AG20443 (cell line): ENCODE measurements around the gene CRYZ.
"Not testable (repeated sequence)": the region's sequence is repeated elsewhere in the genome, so short reads cannot be mapped to it uniquely, and the experiment has no call there.

Experiments
- DNase-seq: peaks from one replicate; pipeline ENCODE4 v3.0.0; 2012; ENCODE audit warnings: low spot score, mixed read lengths

CRYZ gene

GRCh38 chr1:74732960-74733603 is at the start of gene CRYZ, which contains the start of gene TYW3:
Gene CRYZ (minus strand): TSS chr1:74733050. CDS start chr1:74724821, 8,229 bp downstream.
Gene TYW3 (plus strand): TSS chr1:74733152. CDS start chr1:74733245, 93 bp downstream.
- peak; percentile 89 for DNase-seq

- DNase-seq = no peak
Observed at GRCh38 chr1:74780594-74780993, 47.7 kb upstream of the CRYZ start.

GRCh38 chr1:74779750-74780149 is 46.9 kb upstream of the CRYZ start:
- DNase-seq = no peak

- no peak for DNase-seq
Observed at GRCh38 chr1:74777525-74777924, 44.7 kb upstream of the CRYZ start.

GRCh38 chr1:74775735-74776134 is 42.9 kb upstream of the CRYZ start:
- DNase-seq = no peak

- DNase-seq = no peak
Observed at GRCh38 chr1:74773582-74773981, 40.7 kb upstream of the CRYZ start.

GRCh38 chr1:74772945-74773344 is 40.1 kb upstream of the CRYZ start:
- no peak for DNase-seq

- DNase-seq = peak; percentile 43
Observed at GRCh38 chr1:74771913-74772515, 39.2 kb upstream of the CRYZ start.

GRCh38 chr1:74767490-74767889 is 34.6 kb upstream of the CRYZ start:
- DNase-seq = peak; percentile 11

GRCh38 chr1:74766579-74766978 is 33.7 kb upstream of the CRYZ start:
- no peak for DNase-seq

GRCh38 chr1:74763807-74764206 is 31.0 kb upstream of the CRYZ start:
- DNase-seq = no peak

- not testable (repeated sequence) for DNase-seq
Observed at GRCh38 chr1:74756650-74757049, 23.8 kb upstream of the CRYZ start.

GRCh38 chr1:74755475-74755874 is 22.6 kb upstream of the CRYZ start:
- no peak for DNase-seq

- DNase-seq = no peak
Observed at GRCh38 chr1:74753104-74753503, 20.3 kb upstream of the CRYZ start.

GRCh38 chr1:74748960-74749359 is 16.1 kb upstream of the CRYZ start:
- no peak for DNase-seq

- not testable (repeated sequence) for DNase-seq
Observed at GRCh38 chr1:74745247-74745646, 12.4 kb upstream of the CRYZ start.

GRCh38 chr1:74740307-74740980 is 7.6 kb upstream of the CRYZ start:
- not testable (repeated sequence) for DNase-seq

- DNase-seq = no peak
Observed at GRCh38 chr1:74737333-74737732, 4.5 kb upstream of the CRYZ start.

GRCh38 chr1:74733604-74734484 is 994 bp upstream of the CRYZ start:
- peak; percentile 62 for DNase-seq

GRCh38 chr1:74732071-74732946 is 541 bp downstream of the CRYZ start:
- DNase-seq = peak; percentile 46

GRCh38 chr1:74731399-74732052 is 1.3 kb downstream of the CRYZ start:
- DNase-seq = no peak
